NOMO-1 treated with DMSO at 0.1 percent for 48 hours (cell line): ENCODE measurements around the gene CFAP251.
"Not testable (repeated sequence)": the region's sequence is repeated elsewhere in the genome, so short reads cannot be mapped to it uniquely, and the experiment has no call there.

Experiments
- DNase-seq: peaks from one replicate; lab custom pipeline; 2025; ENCODE audit not compliant: unreplicated experiment; lab: John Stamatoyannopoulos, UW

CFAP251 gene

GRCh38 chr12:122024132-122024785, 105.9 kb downstream of the CFAP251 start:
- DNase-seq, result no peak

- DNase-seq, result no peak
Observed at GRCh38 chr12:122026706-122027333, 108.4 kb downstream of the CFAP251 start.

GRCh38 chr12:122028165-122028904, 109.9 kb downstream of the CFAP251 start:
- DNase-seq, result no peak

GRCh38 chr12:122028905-122029560, 110.6 kb downstream of the CFAP251 start:
- DNase-seq, result no peak

GRCh38 chr12:122029620-122030423, 111.4 kb downstream of the CFAP251 start:
- no peak for DNase-seq

GRCh38 chr12:122030424-122031035, 112.1 kb downstream of the CFAP251 start:
- DNase-seq, result no peak

GRCh38 chr12:122031342-122032216, 113.2 kb downstream of the CFAP251 start:
- DNase-seq, result no peak

GRCh38 chr12:122032580-122032979, 114.2 kb downstream of the CFAP251 start:
- no peak for DNase-seq

GRCh38 chr12:122035292-122035691, 116.9 kb downstream of the CFAP251 start:
- DNase-seq, result no peak

- DNase-seq, result no peak
Observed at GRCh38 chr12:122036153-122036552, 117.8 kb downstream of the CFAP251 start.

GRCh38 chr12:122040579-122041386, 122.4 kb downstream of the CFAP251 start:
- DNase-seq, result no peak

- not testable (repeated sequence) for DNase-seq
Observed at GRCh38 chr12:122041458-122041857, 123.1 kb downstream of the CFAP251 start.

- DNase-seq, result no peak
Observed at GRCh38 chr12:122042910-122043309, 124.5 kb downstream of the CFAP251 start.

GRCh38 chr12:122043476-122043875, 125.1 kb downstream of the CFAP251 start:
- no peak for DNase-seq

- DNase-seq, result no peak
Observed at GRCh38 chr12:122045262-122045661, 126.9 kb downstream of the CFAP251 start.

- DNase-seq, result no peak
Observed at GRCh38 chr12:122046145-122046544, 127.8 kb downstream of the CFAP251 start.

GRCh38 chr12:122048151-122048550, 129.8 kb downstream of the CFAP251 start:
- DNase-seq, result no peak

- DNase-seq, result no peak
Observed at GRCh38 chr12:122049827-122050226, 131.4 kb downstream of the CFAP251 start.

GRCh38 chr12:122050706-122051105, 132.3 kb downstream of the CFAP251 start:
- no peak for DNase-seq
